ENCODE data around the gene LUC7L.
"Not testable (repeated sequence)": the region's sequence is repeated elsewhere in the genome, so short reads cannot be mapped to it uniquely, and the experiment has no call there.

DNA sequence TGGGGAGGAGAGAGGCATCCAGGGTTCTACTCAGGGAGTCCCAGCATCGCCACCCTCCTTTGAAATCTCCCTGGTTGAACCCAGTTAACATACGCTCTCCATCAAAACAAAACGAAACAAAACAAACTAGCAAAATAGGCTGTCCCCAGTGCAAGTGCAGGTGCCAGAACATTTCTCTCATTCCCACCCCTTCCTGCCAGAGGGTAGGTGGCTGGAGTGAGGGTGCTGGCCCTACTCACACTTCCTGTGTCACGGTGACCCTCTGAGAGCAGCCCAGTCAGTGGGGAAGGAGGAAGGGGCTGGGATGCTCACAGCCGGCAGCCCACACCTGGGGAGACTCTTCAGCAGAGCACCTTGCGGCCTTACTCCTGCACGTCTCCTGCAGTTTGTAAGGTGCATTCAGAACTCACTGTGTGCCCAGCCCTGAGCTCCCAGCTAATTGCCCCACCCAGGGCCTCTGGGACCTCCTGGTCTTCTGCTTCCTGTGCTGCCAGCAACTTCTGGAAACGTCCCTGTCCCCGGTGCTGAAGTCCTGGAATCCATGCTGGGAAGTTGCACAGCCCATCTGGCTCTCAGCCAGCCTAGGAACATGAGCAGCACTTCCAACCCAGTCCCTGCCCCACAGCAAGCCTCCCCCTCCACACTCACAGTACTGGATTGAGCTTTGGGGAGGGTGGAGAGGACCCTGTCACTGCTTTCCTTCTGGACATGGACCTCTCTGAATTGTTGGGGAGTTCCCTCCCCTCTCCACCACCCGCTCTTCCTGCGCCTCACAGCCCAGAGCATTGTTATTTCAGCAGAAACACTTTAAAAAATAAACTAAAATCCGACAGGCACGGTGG lies 55.1 kb downstream of the LUC7L start:
- not testable (repeated sequence) for TF ChIP-seq POLR2A (IDR thresholded peaks at IDR 0.05; ENCODE audit: low read length); KDM5A (IDR thresholded peaks at IDR 0.05); EP300 (IDR thresholded peaks at IDR 0.05); ZC3H11A (IDR thresholded peaks at IDR 0.05); MYC (IDR thresholded peaks at IDR 0.05; ENCODE audit: borderline replicate concordance, low read length); TP53 (CRISPR knock-in tag; IDR thresholded peaks at IDR 0.05); PHF8 (IDR thresholded peaks at IDR 0.05; ENCODE audit: borderline replicate concordance, low read depth); RFX5 (IDR thresholded peaks at IDR 0.05); RCOR1 (IDR thresholded peaks at IDR 0.05; ENCODE audit: low read depth, low read length)
- TF ChIP-seq, protein P1, sequence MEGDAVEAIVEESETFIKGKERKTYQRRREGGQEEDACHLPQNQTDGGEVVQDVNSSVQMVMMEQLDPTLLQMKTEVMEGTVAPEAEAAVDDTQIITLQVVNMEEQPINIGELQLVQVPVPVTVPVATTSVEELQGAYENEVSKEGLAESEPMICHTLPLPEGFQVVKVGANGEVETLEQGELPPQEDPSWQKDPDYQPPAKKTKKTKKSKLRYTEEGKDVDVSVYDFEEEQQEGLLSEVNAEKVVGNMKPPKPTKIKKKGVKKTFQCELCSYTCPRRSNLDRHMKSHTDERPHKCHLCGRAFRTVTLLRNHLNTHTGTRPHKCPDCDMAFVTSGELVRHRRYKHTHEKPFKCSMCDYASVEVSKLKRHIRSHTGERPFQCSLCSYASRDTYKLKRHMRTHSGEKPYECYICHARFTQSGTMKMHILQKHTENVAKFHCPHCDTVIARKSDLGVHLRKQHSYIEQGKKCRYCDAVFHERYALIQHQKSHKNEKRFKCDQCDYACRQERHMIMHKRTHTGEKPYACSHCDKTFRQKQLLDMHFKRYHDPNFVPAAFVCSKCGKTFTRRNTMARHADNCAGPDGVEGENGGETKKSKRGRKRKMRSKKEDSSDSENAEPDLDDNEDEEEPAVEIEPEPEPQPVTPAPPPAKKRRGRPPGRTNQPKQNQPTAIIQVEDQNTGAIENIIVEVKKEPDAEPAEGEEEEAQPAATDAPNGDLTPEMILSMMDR (IDR thresholded peaks at IDR 0.05): not testable (repeated sequence)
- TF ChIP-seq, protein P2, sequence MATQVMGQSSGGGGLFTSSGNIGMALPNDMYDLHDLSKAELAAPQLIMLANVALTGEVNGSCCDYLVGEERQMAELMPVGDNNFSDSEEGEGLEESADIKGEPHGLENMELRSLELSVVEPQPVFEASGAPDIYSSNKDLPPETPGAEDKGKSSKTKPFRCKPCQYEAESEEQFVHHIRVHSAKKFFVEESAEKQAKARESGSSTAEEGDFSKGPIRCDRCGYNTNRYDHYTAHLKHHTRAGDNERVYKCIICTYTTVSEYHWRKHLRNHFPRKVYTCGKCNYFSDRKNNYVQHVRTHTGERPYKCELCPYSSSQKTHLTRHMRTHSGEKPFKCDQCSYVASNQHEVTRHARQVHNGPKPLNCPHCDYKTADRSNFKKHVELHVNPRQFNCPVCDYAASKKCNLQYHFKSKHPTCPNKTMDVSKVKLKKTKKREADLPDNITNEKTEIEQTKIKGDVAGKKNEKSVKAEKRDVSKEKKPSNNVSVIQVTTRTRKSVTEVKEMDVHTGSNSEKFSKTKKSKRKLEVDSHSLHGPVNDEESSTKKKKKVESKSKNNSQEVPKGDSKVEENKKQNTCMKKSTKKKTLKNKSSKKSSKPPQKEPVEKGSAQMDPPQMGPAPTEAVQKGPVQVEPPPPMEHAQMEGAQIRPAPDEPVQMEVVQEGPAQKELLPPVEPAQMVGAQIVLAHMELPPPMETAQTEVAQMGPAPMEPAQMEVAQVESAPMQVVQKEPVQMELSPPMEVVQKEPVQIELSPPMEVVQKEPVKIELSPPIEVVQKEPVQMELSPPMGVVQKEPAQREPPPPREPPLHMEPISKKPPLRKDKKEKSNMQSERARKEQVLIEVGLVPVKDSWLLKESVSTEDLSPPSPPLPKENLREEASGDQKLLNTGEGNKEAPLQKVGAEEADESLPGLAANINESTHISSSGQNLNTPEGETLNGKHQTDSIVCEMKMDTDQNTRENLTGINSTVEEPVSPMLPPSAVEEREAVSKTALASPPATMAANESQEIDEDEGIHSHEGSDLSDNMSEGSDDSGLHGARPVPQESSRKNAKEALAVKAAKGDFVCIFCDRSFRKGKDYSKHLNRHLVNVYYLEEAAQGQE (IDR thresholded peaks at IDR 0.05): peak; percentile 85
- TF ChIP-seq, protein P3, sequence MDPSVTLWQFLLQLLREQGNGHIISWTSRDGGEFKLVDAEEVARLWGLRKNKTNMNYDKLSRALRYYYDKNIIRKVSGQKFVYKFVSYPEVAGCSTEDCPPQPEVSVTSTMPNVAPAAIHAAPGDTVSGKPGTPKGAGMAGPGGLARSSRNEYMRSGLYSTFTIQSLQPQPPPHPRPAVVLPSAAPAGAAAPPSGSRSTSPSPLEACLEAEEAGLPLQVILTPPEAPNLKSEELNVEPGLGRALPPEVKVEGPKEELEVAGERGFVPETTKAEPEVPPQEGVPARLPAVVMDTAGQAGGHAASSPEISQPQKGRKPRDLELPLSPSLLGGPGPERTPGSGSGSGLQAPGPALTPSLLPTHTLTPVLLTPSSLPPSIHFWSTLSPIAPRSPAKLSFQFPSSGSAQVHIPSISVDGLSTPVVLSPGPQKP (IDR thresholded peaks at IDR 0.05; ENCODE audit: low read depth, low read length): not testable (repeated sequence)
- TF ChIP-seq, protein P4, sequence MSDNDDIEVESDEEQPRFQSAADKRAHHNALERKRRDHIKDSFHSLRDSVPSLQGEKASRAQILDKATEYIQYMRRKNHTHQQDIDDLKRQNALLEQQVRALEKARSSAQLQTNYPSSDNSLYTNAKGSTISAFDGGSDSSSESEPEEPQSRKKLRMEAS (IDR thresholded peaks at IDR 0.05): not testable (repeated sequence)
